GM18505 (cell line): ENCODE data around the gene PRSS56.

ENCODE experiments used
- ATAC-seq: cut with Tn5 transposase; IDR thresholded peaks from one replicate; pipeline ENCODE4 v1.9.1; 2021; ENCODE audit not compliant: unreplicated experiment
- POLR2A ChIP-seq: IDR thresholded peaks from 4 replicates; pipeline ENCODE4 v1.6.1; 2011; ENCODE audit warnings: borderline replicate concordance; ENCODE audit not compliant: insufficient read depth, insufficient read length; ENCODE audit errors: extremely low read depth

The PRSS56 gene

DNA sequence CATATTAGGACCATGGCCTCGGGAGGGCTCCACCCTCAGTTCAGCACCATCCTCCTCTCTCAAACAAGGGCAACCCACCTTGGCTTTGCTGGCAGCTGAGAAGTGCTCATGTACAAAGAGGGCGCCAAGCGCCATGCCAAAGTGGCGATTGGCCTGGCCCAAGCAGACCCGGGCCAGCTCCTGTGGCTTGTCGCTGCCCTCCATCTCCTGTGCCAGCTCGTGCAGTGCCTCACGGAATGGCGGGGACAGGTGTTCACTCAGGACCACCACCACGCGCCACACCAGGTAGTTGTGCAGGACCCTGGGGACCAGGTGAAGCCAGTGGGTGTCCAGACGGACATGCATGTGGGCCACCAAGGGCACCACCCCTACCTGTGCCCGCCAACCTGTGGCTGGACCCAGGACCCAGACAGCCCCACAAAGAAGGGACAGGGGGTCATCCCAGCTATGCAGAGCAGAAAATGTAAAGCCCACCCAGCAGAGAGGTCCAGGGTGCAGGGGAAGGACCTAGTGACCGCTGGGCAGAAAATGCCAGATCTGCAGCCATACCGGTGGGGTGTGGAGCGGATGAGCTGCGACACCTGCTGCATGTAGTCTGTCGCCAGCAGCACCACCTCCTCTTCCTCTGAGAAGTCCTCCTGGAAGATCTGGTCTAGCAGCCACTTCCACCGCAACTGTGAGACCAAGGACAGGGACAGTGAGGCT, 36.1 kb upstream of the PRSS56 start:
- no peak for TF ChIP-seq POLR2A
- ATAC-seq = no peak

DNA sequence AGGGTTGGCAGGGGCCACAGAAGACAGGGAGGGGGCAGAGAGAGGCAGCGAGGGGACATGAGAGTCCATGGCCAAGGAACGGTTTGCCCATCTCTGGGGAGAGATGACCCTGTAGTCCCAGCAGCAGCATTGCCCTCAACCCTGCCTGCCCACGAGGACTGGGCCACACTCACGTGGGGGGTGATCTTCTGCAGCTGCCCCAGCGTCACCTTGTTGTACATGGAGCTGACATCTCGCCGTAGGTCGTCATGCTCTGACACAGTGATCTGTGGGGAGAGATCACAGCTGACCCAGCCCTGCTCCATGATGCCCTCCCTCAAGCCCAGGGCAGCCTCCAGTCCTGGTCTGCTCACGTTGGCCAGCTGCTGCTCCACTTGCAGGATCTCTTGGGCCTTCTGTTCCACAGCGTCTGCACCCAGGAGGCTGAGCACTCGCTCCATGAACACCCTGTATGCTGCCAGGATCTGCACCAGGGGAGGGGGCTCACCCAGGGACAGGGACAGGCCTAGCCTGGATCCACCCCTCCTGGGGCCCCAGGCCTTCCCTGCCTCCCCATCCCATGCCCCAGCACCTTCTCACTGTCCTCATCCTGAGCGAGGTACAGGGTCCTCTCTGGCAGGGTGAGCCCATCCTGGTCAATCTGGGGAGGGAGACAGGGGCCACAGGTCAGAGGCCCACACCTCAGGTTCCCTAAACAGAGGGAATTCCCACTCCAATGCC, 35.4 kb upstream of the PRSS56 start:
- no peak for ATAC-seq
- no peak for TF ChIP-seq POLR2A

DNA sequence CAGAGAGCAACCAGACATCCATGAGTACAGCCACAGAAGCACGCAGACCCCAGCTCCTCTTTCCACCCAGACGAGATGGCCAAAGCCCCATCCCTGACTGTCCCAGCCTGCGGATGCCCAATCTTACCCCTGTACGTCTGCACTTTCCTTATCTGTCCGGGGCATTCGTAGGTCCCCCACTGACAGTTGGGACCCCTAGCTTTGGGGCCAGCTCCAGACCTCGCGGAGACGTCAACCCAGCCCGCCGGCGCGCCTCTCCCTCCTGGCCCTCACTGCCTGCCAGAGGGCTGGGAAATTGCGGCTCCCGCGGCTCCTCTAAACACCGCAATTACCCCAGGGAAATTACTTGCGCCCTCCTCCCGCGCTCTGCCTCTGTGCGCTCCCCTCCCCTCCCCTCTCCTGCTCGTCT, 34.8 kb upstream of the PRSS56 start:
- ATAC-seq = no peak
- TF ChIP-seq POLR2A = no peak

DNA sequence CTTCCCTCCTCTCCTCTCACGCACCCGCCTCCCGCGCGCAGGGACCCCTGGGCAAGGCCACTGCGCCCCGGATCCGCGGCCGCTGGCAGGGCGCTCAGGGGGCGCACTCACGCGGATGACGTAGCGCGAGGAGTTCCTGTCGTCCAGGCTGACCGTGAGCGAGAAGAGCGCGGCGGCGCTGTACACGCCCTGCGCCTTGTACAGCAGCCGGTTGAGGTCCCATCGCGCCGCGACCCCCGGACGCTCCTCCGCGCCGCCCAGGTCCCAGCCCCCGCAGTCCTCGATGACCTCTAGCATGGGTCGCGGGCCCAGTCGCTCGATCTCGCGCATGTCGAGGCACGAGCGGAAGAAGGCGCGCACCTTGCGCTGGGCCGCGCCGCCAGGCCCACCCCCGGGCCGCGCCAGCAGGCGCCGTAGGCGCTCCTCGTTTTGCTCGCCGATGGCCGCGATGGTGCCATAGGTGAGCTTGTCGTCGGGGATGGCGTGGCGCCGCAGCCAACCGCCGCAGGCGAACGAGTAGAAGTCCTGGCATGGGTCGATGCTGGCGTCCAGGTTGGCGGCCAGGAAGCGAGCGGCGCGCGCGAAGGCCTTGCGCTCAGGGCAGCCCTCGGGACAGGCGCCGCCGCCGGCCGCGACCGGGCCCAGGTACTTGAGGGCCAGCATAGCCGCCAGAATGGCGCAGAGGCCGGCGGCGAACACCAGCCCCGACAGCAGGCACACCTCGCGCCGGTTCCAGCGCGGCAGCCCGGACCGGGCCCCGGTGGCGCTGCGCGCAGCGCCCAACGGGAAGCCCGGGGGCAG, 34.2 kb upstream of the PRSS56 start:
- TF ChIP-seq POLR2A = no peak
- ATAC-seq = no peak

DNA sequence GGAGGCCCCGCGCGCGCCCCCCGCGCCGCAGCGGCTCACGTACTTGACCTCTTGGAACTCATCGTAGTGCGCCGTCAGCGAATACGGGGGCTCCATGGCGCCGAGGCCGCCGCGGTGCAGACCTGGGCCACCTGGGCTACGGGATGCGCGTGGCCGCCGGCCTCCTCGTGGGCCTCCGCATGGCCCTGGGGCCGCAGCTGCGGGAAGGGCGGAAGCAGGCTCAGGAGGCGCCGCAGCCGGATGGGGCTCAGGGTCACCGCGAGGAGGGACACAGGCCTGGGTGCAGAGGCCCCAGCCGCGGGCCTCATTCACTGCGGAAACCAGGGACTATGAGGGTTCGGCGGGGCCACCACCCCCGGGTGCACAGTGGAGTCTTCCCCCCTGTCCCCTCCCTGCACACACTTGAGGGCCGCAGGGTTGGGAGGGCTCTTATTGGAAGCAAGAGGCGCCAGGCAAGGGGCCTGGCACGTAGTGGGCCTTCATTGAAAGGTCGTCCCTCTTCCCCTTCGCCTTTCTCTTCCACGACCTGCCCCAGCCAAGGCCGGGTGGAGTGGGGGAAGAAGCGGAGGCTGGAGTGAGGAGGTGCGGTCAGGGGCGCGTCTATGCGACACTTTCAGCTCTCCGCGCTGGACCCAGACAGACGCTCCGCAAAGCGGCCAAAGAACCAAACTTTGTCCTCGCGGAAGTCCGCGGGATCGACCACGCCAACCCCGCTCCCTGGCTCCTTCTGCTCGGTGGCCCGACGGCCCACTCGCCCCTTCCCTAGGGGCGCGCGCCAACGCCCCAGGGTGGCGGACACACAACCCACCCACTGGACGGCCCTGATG, 33.4 kb upstream of the PRSS56 start:
- no peak for TF ChIP-seq POLR2A
- no peak for ATAC-seq

DNA sequence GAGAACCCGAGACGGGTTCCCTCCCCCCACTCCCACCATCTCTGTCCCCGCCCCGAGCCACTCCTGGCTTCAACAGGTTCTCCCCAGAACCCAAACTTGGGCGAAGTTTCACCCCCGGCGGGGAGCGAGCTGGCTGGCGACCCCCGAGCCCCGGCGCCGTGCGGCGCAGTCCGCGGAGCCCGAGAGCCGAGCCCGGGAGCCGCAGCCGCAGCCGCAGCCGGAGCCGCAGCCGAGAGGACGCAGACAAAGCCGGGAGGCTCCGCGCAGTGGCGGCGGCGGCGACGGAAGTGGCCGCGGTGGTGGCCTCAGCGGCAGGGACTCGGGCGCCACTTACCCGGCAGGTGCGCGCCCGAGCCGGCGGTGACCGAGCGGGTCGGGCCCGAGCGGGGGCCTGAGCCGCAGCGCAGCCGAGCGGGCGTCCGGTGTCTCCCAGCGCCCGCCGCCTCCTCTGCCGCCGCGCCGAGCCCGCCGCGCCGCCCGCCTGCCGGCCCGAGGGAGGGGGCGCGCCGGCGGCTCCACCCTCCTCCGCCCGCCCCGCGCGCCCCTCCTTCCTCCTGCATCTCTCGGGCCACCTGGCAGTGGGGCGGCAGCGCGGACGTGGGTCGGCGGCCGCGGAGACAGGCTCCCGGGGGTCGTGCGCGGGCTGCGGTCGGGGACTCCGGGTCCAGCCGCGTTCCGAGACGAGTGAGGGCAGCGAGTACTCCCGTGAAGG, 32.6 kb upstream of the PRSS56 start, which contains the start of gene ECEL1:
TSS of gene ECEL1 (minus strand) at position 450 of the 712 bp plus-strand sequence. CDS start 1,181 bp downstream, outside the sequence.
- ATAC-seq = no peak
- TF ChIP-seq POLR2A = no peak

DNA sequence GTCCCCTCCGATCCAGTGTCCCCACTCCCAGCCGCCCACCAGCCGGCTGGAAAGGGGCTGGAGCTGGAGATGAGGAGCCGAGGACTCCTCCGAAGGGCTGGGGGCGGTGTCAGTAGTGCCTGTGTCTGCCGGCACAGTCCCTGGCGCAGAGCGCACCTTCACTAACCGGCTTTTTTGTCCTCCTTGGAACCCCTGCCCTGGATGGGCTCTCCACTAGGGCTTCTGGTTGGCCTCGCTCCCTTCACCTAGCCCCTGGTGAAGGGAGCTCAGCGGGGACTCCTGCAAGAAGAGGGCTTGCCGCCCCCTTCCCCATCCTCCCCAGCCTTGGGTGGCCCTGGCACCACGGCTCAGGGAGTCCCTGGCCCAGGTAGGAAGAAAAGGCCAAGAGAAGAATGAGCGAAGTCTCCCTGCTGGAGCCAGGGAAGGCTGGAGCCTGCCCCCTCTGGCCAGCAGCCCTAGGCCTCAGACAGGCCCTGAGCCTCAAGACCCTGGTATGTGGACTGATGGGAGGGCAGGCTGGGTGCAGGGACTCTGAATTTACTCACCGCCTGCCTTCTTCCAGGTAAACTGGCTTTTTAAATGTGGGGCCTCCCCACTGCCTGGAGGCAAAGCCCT, 32.0 kb upstream of the PRSS56 start:
- no peak for ATAC-seq
- TF ChIP-seq POLR2A = no peak

DNA sequence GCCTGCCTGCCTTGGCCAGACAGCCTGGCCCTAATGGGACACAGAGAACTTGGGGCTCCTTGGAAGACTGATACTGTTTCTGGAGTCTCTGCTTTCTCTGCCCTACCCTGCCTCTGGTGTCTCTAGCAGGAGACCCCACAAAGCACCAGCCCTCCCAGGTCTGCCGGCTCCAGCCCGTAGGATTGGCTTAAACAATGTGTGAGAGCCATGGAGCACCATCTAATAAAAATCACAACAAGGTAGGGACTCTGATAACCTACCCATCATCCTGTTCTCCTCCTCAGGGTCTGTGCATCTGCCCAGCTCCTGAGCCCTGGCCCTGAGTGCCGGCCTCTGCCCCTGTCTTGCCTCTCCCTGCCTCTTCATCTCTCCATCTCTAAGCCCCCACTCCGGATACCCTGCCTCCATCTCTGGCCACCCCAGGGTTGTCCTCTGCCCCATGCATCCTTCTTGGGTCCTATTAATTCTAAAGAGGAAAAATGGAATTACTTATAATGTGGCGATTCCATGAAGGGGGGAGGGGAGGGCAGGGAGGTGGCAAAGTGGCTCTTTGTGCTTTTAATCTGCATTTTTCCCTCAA, 31.4 kb upstream of the PRSS56 start:
- TF ChIP-seq POLR2A = no peak
- no peak for ATAC-seq

DNA sequence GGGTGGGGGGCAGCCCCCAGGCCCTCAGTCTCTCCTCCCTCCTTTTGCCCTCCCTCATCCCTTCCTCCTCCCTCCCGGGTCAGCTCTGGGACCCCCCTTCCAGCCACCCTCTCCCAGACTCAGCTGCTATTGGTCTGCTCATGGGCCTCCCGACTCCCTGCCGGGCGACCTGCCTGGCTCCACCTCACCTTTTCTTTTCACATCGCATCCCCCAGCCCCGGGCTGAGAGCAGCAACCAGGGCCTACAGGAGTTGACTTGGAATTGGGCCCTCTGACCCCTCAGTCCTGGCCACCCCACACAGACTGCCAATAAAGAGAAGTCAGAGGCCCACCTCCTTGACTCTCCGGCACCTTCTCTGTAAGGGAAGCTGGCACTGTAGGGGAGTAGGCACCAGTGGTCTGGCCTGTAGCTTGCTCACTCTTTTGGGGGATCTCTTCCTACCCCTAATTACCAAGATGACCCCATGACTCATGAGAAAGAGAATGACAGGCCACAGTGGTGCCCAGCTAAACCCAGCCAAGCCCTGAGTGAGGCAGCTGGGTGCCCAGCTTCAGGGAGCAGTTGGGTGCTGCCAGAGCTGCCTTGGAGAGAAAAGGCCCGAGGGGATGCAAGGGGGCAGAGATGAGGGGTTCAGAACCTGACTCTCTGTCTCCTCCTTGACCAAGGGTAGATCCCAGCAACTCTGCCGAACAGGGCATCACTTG, 30.5 kb upstream of the PRSS56 start:
- no peak for TF ChIP-seq POLR2A
- no peak for ATAC-seq

DNA sequence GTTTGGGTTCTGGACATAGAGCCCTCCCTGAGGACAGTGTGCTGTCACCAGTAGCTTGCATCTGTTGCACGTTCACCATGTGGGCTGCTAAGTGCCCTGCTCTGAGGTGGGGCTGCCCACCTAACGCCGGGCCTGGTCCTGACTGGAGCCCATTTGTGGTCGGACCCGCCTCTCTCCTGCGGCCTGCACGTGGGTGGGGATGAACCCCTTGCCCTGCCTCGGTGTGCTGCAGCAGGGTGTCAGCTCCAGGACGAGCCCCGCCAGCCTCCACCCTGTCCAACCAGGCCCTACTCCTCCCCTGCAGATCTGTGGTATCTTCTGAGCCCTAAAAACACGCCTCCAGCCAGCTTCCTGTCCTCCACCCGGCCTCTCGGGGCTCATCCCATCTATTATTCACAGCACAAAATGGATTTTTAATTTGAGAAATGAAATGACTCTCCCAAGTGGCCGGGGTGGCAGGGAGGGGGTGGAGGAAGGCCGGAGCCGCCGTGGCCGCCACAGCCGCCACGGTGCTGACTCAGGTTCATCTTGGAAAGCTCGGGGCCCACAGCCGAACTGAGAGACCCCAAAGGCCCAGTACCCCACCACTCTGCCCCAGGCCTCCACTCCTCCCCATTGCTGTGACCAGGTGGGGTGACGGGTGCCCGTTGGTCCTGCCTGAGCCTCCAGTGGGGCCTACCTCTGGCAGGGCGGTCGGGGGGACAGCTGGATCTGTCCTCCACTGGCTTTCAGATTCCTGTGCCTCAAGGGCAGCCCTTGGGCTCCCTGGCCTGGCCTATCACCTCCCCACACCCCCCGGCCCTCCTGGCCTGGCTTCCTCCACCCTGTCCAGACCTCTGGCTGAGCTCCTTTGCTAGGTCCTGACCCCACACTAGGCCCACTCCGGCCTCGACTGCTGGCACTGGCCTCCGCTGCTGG, 29.7 kb upstream of the PRSS56 start:
- no peak for TF ChIP-seq POLR2A
- ATAC-seq = no peak

DNA sequence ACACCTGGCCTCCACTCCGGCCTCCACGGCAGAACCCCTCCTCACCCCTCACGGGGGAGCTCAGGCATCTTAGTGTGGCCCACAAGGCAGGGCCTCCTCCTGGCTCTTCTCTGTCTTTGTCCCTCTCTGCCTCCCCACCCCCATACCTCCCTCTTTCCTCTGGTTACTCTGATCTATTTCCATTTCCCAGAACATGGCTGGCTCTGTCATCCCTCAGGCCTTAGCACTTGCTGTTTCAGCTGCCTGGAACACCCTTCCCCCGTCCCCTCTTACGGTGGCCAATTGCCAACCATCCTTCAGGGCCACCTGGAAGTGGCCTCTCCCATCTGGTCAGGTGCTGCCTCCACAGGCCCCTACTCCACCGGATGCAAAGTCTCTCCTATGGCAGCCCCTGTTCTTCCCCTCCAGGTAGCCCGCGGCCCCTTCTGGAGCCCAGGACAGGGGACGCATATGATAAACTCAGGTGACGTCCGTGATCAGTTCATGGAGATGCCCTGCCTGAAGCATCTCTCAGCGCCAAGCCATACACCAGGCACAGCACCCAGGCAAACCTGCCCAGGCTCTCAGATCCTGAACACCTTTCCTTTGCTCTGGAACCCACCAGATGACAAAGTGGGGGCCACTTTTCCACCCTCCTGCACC, 28.9 kb upstream of the PRSS56 start:
- ATAC-seq = no peak
- no peak for TF ChIP-seq POLR2A
